Ovary (tissue), 9 donors: ENCODE results near the gene PRKCH. TPM values are rescaled to one million over a fixed set of nuclear protein-coding genes. Genes with fewer than 3 reads are reported as not detected.

Experiments used
- DNase-seq, 5 donors: peaks; one replicate each; pipeline ENCODE4 v3.0.0-alpha.2; 2019 to 2020
- H3K27ac ChIP-seq, 2 donors: fragments of 200-600 bp; one replicate each; pipeline versions ENCODE4 v1.5.1 to v1.8.0; 2019 to 2022
- H3K27me3 ChIP-seq: fragments of 200-600 bp; one replicate; pipeline ENCODE4 v1.8.0; 2022
- H3K36me3 ChIP-seq: fragments of 200-600 bp; sonication (generic); one replicate; pipeline ENCODE4 v1.5.1; 2019
- H3K4me1 ChIP-seq: one replicate; pipeline ENCODE4 v1.8.1; 2013; ENCODE audit warnings: mild to moderate bottlenecking, moderate library complexity; ENCODE audit not compliant: insufficient read depth
- H3K4me3 ChIP-seq: fragments of 200-600 bp; sonication (generic); one replicate; pipeline ENCODE4 v1.5.1; 2017
- H3K9me3 ChIP-seq, 2 donors: fragments of 200-600 bp in 1 of 2; sonication (generic) in 1 of 2; one replicate each; pipeline versions ENCODE4 v1.5.1 to v1.8.1; 2013 to 2019; ENCODE audit warnings: mild to moderate bottlenecking in 1 of 2, moderate library complexity in 1 of 2
- EP300 ChIP-seq: sonication (generic); formaldehyde crosslinking; IDR thresholded peaks from one replicate; pipeline ENCODE4 v1.6.1; 2017; ENCODE audit warnings: antibody characterized with exemption
- POLR2A ChIP-seq: fragments of 450-650 bp; IDR thresholded peaks from one replicate; pipeline ENCODE4 v1.6.1; 2017; ENCODE audit warnings: antibody characterized with exemption, mild to moderate bottlenecking, moderate library complexity
- WGBS, 3 donors: extraction: QIAGEN DNeasy Blood & Tissue Kit in 1 of 3; methylation state at CpG; one replicate each; pipeline versions ENCODE4 v1.1.5 to v1.1.7; 2013 to 2017; 5-methylcytosine and 5-hydroxymethylcytosine counted together
- intact Hi-C, 4 donors: fragments of 100-400 bp; cut with DNase I; formaldehyde crosslinking; loops; one replicate each; pipeline versions ENCODE4 v1.11.0 to v1.15.1; 2022 to 2023
- polyA plus RNA-seq, 2 donors: library from polyadenylated mRNA; stranded (reverse); fragments of 200-250 nt in 1 of 2; fragments of 350-450 nt in 1 of 2; fragmentation: Illumina TruSeq in 1 of 2; extraction: RNeasy Lipid Tissue Mini Kit (QIAGEN cat#74804) in 1 of 2; gene quantifications; one replicate each; pipeline ENCODE4 v1.2.3, GENCODE V29; 2013 to 2014
- total RNA-seq, 7 donors: library from RNA; depleted of rRNA in 2 of 7; stranded (reverse); fragments of >200 nt in 2 of 7; fragmentation: NEBNext Ultra II Directional in 3 of 7; extraction: Animal tissue kit (Norgen Biotek cat#: 25700) in 3 of 7; gene quantifications; one replicate each; pipeline versions ENCODE4 v1.1.0 to v1.2.4, GENCODE V29; 2016 to 2023
- TF ChIP-seq, protein P1 (sequence below), 3 donors: fragments of 450-650 bp in 2 of 3; fragments of 200-600 bp in 1 of 3; IDR thresholded peaks; one replicate each; pipeline versions ENCODE4 v1.5.1 to v1.8.0; 2016 to 2022; ENCODE audit warnings: antibody characterized with exemption in 3 of 3, mild to moderate bottlenecking in 1 of 3
- donor health status: DM: no; HTN: no; CAD: no; lungs with moderate emphysema.
- donor health status: DM: no; HTN: no; CAD: no.
- donor health status: Bipolar disorder and iron deficiency.
- donor health status: DM: yes; HTN: yes; CAD: no.
- donor health status: DM: no; HTN: no; CAD: no.
- donor health status: DM: yes; HTN: yes; CAD: no.

PRKCH gene
- total and polyA plus RNA-seq, 9 donors = 8.4 to 47.6 (median 15.9) TPM

DNA sequence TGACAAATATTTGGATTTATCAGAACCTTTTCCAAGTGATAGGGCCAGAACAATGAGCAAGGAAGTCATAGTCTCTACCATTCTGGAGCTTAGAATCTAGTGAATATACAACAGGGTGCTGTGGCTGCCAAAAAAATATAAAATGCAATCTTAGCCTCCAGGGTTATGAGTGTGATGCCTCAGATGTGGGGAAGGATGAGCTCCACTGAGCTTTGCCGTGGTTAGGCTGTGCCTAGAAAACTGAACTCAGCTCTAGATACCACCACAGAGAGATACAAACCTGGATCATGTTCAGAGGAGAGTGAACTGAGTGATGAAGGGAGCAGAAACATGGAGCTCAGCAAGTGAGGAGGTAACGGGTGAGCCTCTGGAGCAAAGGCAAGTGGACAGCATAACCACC, 235.9 kb downstream of the PRKCH start:
- Histone ChIP-seq H3K27me3 (no peaks in the 10 kb centered on the region), H3K36me3 (no peaks in the 10 kb centered on the region), H3K27ac (no peak overlapping the region), H3K9me3 (no peaks in the 10 kb centered on the region), H3K4me3 (no peak overlapping the region), H3K4me1 (peaks cover 7% of the 10 kb centered on the region)
- intact Hi-C loops = no loop called here
- 86 to 87% (median 86%) methylated on average over 2 of the region's 2 CpGs for WGBS, 3 donors
- TF ChIP-seq POLR2A (no peak), EP300 (no peak)
- TF ChIP-seq, protein P1, sequence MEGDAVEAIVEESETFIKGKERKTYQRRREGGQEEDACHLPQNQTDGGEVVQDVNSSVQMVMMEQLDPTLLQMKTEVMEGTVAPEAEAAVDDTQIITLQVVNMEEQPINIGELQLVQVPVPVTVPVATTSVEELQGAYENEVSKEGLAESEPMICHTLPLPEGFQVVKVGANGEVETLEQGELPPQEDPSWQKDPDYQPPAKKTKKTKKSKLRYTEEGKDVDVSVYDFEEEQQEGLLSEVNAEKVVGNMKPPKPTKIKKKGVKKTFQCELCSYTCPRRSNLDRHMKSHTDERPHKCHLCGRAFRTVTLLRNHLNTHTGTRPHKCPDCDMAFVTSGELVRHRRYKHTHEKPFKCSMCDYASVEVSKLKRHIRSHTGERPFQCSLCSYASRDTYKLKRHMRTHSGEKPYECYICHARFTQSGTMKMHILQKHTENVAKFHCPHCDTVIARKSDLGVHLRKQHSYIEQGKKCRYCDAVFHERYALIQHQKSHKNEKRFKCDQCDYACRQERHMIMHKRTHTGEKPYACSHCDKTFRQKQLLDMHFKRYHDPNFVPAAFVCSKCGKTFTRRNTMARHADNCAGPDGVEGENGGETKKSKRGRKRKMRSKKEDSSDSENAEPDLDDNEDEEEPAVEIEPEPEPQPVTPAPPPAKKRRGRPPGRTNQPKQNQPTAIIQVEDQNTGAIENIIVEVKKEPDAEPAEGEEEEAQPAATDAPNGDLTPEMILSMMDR (IDR thresholded peaks at IDR 0.05) = no peak
- no peak for DNase-seq

DNA sequence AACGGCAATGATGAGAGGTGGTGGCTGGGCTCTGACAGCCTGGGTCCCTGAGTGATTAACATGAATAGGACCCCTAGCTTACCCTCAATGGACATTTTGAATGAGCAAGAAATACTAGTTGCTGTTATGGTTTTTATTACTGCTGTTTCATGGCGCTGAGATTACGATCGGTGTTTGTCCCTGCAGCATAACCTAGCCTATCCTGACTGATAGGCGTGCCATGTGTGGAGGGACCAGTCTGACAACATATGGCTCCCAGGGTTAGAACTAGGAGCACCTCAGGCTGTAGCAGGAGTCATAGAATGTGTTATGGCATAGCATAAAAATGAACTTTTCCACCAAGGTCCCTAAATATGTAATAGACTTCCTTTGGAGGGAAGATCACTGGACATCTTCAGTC, 236.5 kb downstream of the PRKCH start:
- Histone ChIP-seq H3K9me3 (no peaks in the 10 kb centered on the region), H3K27ac (no peak overlapping the region), H3K36me3 (no peaks in the 10 kb centered on the region), H3K27me3 (no peaks in the 10 kb centered on the region), H3K4me3 (no peak overlapping the region), H3K4me1 (peaks cover 11% of the 10 kb centered on the region)
- intact Hi-C loops = no loop called here
- TF ChIP-seq EP300 (no peak), POLR2A (no peak)
- TF ChIP-seq, protein P1 (IDR thresholded peaks at IDR 0.05) = no peak
- no peak for DNase-seq
- WGBS, 3 donors = 90 to 96% (median 96%) methylated on average over 5 of the region's 5 CpGs

DNA sequence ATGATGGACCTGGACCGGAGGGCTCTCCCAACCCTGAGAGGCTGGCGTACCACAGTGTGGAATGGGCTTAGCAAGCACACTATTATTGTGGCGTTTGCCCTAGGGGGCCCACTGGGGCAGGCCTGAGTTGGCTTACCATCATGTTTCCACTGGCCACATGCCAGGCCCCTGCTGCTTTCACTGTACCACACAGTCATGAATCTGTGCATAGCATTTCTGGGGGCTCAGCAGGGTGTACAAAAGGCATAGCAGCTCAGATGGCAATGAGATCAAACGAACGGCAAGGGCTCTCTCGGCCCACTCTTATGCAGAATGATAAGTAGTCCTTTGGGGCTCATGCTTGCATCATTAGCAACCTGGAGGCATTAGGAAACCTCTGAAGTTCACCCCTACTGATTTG, 236.9 kb downstream of the PRKCH start:
- TF ChIP-seq, protein P1 (IDR thresholded peaks at IDR 0.05) = no peak
- no peak for TF ChIP-seq EP300
- TF ChIP-seq POLR2A = no peak
- intact Hi-C loops = no loop called here
- H3K9me3 ChIP-seq = no peaks in the 10 kb centered on the region
- H3K4me3 ChIP-seq = no peak overlapping the region
- no peak for DNase-seq
- no peaks in the 10 kb centered on the region for H3K36me3 ChIP-seq
- 91 to 94% (median 93%) methylated on average over 6 of the region's 6 CpGs for WGBS, 3 donors
- no peaks in the 10 kb centered on the region for H3K27me3 ChIP-seq
- no peak overlapping the region for H3K27ac ChIP-seq
- peaks cover 11% of the 10 kb centered on the region for H3K4me1 ChIP-seq

DNA sequence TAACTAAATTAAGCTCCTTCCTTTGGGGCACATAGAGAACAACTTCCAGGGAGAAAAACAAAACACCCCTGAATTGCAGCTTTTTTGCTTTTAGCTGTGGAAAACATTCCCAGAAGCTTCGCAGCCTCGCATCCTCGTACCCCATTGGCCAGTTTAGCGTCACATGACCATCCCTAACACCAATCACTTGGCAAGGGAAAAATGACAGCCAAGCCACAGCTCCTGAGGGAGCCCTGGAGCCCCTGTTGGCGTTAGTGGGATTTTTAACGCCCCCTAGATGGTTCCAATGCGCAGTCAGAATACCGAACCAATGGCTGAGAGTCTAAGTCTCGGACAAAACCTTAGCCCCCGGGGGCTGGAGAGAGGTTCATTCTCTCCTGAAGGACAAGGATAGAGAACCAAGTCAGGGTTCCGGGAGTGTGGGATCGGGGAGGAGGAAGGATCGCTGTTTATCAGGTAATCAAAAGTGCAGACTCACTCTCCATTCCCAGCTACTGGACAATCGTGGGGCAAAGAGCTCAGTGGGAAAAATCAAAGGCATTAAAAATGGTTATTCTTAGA, 238.3 kb downstream of the PRKCH start:
- intact Hi-C loops = no loop called here
- Histone ChIP-seq H3K27me3 (no peaks in the 10 kb centered on the region), H3K36me3 (no peaks in the 10 kb centered on the region), H3K4me3 (no peak overlapping the region), H3K9me3 (no peaks in the 10 kb centered on the region), H3K4me1 (peaks cover 13% of the 10 kb centered on the region), H3K27ac (no peak overlapping the region)
- DNase-seq = no peak
- TF ChIP-seq POLR2A (no peak), EP300 (no peak)
- 91 to 94% (median 92%) methylated on average over 14 of the region's 14 CpGs for WGBS, 3 donors

DNA sequence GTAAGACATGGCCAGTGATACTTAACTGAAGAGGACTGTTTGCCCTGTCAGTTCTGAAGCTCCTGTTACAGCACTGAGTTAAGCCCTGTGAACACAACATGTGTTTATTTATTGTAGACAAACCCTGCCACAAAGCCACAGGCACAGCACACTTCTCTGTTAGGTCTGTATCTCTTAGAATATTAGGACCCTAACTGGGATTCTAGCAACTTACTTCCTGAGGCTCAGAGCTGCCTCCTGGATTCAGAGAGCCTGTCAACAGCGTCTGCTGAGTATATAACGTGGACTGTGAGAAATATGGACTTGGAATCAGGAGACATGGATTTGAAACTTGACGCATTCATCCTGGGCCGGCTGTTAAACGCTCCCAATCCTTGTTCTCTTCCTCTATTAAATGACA, 238.9 kb downstream of the PRKCH start:
- Histone ChIP-seq H3K36me3 (no peaks in the 10 kb centered on the region), H3K4me3 (no peak overlapping the region), H3K27me3 (no peaks in the 10 kb centered on the region), H3K4me1 (peaks cover 14% of the 10 kb centered on the region), H3K9me3 (no peaks in the 10 kb centered on the region), H3K27ac (no peak overlapping the region)
- no peak for DNase-seq
- intact Hi-C loops = no loop called here
- TF ChIP-seq, protein P1 (IDR thresholded peaks at IDR 0.05) = no peak
- TF ChIP-seq POLR2A = no peak
- TF ChIP-seq EP300 = no peak
- WGBS, 3 donors = 56 to 66% (median 60%) methylated on average over 5 of the region's 5 CpGs
